GM10847 (cell line): ENCODE results near the gene PDGFRB.

Source experiments
- POLR2A ChIP-seq: IDR thresholded peaks from 2 replicates; pipeline ENCODE4 v1.6.1; 2011; ENCODE audit not compliant: insufficient read length; ENCODE audit errors: extremely low read depth

Gene PDGFRB

DNA sequence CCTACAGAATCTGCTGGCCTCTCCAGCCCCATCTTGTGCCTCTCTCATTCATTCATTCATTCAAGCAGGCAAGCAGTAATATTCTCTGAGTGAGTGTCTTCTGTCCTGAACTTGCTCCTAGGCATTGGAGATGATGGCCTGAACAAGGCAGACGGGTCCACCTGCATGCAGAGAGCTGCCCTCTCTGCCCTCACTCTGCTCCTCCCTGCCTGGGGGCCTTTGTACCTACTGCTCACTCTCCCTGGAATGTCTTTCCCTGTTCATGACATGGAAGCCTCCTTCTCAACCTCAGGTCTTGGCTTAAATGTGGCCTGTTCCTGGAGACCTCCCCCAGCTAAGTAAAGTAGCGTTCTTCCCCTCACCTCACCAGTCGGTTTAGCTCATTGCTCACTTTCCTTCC, 17.5 kb upstream of the PDGFRB start:
- no peak for TF ChIP-seq POLR2A

DNA sequence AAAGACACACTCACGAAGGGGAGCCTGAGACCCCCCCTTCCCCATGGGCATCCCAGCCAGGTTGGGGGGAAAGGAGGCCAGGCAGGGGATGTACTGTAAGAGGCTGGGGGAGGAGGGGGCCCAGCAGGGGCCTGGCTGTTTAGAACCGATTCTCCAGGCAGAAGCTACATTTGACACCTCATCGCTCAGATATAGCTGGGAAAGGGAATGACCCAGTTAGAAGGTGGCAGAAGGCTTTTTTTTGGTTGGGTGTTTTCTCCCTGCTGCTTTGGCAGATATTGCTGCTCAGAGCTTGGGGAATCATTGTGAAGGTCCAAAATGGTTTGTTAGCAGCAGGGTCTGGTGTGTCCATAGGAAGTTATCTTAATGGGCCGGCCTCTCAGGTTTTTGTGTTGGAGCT, 16.9 kb upstream of the PDGFRB start:
- TF ChIP-seq POLR2A = no peak

DNA sequence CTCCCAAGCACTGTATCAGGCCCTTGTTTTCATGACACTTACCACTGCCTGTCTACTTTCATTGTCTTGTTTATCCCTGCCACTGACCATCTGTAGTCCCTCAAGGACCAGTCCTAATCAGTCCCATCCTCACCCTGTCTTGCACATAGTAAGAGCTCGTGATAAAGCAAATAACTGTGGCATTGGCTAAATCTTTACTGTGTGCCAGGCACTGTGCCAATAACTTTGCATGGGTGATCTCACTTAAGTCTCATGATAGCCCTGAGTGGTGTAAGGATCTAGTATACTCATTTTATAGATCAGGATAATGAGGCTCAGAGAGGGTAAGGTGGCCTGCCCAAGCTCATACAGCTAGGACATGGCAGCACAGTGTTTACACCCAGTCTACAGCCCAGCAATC, 16.5 kb upstream of the PDGFRB start:
- TF ChIP-seq POLR2A = no peak

DNA sequence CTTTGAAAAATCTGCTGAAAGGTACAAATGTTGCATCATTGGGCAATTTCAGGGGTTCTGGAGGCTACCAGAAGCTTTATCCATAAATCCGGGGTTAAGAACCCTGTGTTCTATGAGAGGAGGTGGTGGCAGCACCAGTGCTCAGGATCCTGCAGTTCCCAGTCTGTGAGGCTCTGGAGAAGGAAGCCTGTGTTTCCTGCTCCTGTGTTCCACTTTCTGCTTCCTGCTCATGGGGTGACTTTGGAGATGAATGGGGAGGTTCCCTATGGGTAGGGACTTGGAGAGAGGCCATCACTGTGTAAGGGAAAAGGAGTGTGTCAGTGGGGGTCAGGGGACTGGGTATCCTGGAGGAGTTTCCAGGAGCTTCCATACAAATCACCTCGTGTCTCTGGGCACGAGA, 13.2 kb upstream of the PDGFRB start:
- no peak for TF ChIP-seq POLR2A

DNA sequence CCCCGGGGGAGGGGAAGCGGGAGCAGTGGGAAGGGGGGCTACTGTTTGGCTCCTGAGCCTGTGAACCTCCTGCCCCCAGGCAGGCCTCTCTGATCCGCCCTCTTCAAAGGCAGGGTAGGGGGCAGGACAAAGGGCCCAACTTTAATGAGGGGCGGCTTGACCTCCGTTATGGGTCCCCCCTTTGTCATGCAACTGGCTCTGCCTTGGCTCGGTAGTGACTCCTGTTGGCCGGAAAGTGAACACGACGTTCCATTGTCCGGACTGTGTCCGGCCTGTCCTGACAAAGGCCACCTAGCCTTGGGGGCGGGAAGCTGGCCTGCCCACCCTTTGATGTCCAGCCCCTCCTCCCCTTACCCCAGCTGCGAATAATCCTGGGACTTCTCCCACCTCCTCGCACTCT, 12.3 kb upstream of the PDGFRB start:
- TF ChIP-seq POLR2A = no peak

DNA sequence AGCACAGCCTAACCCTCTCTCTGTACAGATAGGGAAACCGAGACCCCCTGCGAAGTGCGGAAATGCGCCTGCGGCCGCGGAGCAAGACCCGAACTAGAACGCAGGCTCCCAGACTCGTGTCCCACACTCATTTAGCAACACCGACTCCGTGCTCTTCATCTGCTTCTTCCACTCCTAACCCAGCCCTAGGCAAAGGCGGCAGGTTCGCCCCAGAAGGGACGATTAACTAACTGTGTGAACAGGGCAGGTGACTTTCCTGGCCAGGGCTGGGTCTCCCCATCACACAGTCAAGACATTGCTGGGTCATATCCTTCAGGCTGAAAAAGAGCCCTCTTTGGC, 11.8 kb upstream of the PDGFRB start:
- no peak for TF ChIP-seq POLR2A

DNA sequence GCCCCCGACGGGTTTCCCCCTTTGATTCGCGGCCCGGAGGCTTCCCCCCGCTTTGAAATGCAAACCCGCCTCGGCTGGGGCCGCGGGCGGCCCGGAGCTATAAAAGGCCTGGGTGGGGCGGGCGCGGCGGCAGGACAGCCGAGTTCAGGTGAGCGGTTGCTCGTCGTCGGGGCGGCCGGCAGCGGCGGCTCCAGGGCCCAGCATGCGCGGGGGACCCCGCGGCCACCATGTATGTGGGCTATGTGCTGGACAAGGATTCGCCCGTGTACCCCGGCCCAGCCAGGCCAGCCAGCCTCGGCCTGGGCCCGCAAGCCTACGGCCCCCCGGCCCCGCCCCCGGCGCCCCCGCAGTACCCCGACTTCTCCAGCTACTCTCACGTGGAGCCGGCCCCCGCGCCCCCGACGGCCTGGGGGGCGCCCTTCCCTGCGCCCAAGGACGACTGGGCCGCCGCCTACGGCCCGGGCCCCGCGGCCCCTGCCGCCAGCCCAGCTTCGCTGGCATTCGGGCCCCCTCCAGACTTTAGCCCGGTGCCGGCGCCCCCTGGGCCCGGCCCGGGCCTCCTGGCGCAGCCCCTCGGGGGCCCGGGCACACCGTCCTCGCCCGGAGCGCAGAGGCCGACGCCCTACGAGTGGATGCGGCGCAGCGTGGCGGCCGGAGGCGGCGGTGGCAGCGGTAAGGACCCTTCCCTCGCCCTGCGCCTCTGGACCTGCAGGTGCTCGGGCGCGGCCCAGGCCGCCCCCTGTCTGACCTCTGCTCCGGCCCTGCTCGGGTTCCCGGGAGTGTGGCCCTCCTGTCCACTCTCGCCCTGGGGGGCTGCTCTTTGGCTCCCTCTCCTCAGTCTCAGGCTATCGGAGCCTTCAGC, 11.2 kb upstream of the PDGFRB start, which contains the start of gene CDX1:
CDX1 (plus strand) TSS at position 129 of the 862 bp plus-strand sequence; CDS start at position 228, 99 bp downstream.
- no peak for TF ChIP-seq POLR2A

DNA sequence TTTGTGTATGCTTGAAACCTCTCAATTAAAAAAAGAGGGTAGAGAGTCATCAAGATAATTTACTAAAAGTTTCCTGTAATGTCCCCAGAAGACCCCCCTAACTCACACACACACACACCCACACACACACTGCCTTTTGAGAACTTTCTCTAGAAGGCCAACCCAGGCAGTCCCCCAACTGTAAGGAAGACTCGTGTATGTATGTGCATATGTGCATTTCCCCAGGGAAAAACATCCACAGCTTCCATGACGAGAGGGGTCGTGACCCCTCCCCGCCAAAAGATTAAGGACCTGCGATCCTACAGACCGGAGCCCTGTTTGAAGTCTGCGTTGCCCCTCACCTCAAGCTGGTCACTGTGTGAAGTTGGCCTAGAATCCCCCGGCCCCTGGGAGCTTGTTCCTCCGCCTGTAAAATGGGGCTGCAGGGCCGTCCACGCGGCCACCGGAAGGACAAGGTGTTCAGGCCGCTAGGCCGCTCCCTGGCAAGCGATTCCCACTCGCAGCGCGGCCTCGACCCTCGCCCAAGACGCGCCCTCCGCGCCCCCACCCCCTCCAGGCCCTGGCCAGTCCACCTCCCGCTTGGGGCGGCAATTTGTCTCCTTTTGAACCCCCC, 10.5 kb upstream of the PDGFRB start:
- no peak for TF ChIP-seq POLR2A

DNA sequence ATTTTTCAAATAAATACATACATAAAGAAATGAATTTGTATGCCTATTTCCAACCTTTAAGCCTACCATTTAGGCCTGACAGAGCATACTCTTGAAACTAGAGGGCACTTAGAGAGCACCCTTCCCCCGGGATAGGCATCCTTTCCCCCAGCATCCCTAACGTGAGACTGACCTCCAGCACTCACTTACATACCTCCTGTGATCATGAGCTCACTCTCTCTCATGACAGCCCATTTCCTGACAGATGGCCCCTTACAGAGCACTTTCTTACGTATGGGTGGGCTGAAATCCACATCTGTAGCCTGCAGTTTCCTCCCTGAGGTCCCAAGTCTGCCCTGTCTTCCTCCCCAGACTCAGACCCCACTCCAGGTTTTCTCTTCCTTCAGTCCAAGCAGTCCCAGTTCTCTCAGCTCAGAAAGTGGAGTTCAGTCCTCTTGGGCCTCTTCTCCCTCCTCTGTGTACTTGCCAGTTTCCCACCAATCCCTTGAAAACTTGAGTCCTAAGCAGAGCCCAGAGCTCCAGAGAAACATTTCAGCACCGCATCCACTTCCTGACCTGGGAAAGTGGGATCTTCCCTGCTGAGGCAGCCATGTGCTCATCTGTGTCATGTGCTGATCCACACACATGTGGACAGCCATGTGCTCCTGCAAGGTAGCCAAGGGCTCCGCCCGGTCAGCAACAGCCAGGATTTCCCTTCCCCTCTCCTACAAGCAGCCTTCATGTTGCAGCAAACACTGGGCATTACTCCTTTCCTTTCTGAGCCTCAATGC, 8.8 kb upstream of the PDGFRB start:
- TF ChIP-seq POLR2A = no peak

DNA sequence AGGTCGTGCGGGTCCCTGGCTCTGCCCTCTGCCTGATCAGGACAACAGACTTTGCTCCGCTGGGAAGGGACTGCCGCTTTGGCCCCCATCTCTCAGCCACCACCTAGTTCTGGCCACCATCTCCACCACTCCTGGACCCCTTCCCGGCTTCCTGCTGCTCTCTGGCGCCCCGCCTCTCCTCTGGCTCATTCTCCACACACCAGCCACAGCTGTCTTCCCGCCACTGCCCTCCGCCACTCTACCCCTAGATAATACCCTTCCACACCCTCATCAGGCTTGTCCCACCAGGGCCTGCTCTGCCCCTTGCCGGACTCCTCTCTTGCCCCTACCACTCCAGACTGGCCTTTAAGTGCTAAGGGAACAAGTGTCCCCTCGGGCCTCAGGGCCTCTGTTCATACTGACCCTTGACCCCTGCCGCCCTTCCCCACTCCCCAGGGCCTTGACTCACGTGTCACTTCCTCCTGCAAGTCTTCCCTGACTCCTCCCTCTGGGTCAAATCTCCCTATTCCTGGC, 8.0 kb upstream of the PDGFRB start:
- TF ChIP-seq POLR2A = no peak

DNA sequence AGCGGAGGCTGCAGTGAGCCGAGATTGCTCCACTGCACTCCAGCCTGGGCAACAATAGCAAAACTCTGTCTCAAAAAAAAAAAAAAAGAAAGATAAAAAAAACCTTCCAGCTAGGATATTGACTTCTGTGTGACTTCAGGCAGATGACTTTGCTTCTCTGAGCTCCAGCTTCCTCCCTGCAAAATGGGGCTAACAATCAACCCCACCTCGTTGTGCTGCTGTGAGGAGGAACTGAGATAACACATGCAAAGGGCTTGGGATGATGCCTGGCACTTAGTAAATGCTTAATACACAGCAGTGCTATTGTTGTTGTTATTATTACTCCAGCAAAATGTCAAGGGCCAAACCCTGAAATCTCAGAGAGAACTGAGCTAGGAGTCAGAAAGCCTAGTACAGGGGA, 7.4 kb upstream of the PDGFRB start:
- no peak for TF ChIP-seq POLR2A

DNA sequence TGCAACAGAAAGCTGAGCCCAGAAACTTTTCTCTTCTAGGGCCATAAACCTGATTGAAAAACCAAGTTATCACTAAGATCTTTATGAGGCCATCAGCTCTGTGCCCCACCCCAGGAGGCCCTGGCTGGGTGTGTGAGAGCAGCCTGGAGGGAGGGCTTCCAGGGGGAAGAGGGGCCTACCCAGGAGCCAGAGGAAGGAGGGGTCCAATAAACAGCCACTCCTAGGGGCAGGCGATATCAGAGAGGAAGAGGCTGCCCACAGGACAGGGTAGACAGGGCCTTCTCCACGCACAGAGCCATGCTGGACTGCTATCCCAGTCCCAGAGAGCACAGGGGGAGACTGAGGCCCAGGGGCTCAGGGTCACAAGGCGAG, 6.5 kb upstream of the PDGFRB start:
- no peak for TF ChIP-seq POLR2A

DNA sequence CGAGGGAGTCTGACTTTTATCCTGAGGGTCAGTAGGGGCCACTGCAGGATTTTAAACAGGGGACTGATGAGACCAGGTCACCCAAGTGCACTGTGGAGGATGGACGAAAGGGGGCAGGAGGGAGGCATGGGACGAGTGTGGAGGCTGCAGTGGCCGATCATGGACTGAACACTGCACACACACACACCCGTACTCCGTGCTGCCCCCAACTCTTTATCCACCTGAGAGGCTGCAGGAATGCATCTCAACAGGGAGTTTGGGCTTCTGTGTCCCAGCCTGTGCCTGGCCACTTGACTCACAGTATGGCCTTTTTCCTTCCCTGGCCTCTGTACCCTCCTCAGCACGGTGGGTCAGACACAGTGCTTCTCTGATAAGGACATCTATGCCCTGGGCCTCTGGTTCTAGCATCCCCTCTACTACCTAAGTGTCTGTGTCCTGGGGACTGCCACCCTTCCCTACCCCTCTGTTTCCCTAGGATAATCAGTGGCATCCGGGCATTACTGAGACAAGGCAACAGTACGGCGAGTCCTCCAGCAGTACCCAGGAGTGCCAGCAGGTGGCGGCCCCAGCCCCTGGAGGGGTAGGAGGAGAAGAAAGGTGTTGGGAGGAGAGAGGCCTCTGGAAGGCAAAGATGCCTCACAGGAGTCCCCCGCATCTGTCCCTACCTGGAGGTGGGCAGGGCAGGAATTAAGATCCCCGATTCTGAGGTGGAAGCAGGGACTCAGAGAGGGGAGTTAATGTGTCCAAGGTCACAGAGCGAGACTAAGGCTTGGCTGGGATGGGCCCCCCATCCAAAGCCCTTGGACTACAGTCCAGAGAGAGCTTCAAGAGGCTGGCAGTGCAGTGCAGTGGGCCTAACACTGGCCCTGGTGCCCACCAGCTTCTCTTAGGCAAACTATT, 5.8 kb upstream of the PDGFRB start:
- no peak for TF ChIP-seq POLR2A

DNA sequence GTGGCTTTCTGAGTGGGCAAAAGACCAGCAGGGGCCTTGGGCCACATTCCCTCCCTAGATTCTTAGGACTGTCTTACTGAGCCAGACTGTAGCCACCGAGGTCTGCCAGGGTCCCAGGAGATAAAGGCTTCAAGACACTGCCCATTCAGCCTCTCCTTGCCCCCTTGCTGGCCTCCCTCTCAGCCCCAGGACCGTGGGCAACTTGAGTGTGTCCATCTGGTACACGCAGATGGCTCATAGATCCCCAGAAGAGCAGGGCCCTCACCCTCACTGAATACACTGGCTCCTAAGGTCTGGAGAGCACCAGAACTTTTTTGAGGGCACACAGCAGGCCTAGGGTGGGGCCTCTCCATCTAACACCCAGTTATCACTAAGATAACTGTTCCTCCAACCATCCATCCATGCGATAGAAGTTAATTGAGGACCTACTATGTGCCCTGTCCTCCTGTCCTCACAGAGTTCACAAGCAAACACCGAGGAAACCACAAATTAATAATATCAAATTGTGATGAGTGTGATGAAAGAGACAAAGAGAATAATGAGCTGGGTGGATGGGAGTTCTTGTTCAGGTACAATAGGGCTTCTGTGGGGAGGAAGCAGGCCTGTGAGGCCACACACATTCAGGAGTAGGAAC, 4.9 kb upstream of the PDGFRB start:
- no peak for TF ChIP-seq POLR2A
